Measurements from ENCODE around the gene TPO.

Gene TPO

GRCh38 chr2:1453561-1453960 lies 40.3 kb downstream of the TPO start:
- in situ Hi-C loops (cut with MboI; ENCODE audit: low sequenced_read_pairs, unreplicated experiment), result no loop called here
- TF ChIP-seq CTCF (IDR thresholded peaks at IDR 0.05; ENCODE audit: borderline replicate concordance, control extremely low read depth, extremely low read depth, insufficient read depth, missing control alignments), result no peak

GRCh38 chr2:1454346-1454745 lies 41.1 kb downstream of the TPO start:
- no peak for TF ChIP-seq CTCF (IDR thresholded peaks at IDR 0.05; ENCODE audit: borderline replicate concordance, control extremely low read depth, extremely low read depth, insufficient read depth, missing control alignments)
- in situ Hi-C loops (cut with MboI; ENCODE audit: low sequenced_read_pairs, unreplicated experiment), result no loop called here
- DNase-seq (ENCODE audit: low spot score), result no peak

More at GRCh38 chr2:1453561-1453960, 40.3 kb downstream of the TPO start:
- DNase-seq (ENCODE audit: low spot score), result no peak

- no peak for DNase-seq (ENCODE audit: low spot score)
- in situ Hi-C loops (cut with MboI; ENCODE audit: low sequenced_read_pairs, unreplicated experiment), result no loop called here
- no peak for TF ChIP-seq CTCF (IDR thresholded peaks at IDR 0.05; ENCODE audit: borderline replicate concordance, control extremely low read depth, extremely low read depth, insufficient read depth, missing control alignments)
These were observed 42.2 kb downstream of the TPO start for GRCh38 chr2:1455466-1455865.

- in situ Hi-C loops (cut with MboI; ENCODE audit: low sequenced_read_pairs, unreplicated experiment), result no loop called here
- no peak for TF ChIP-seq CTCF (IDR thresholded peaks at IDR 0.05; ENCODE audit: borderline replicate concordance, control extremely low read depth, extremely low read depth, insufficient read depth, missing control alignments)
- no peak for DNase-seq (ENCODE audit: low spot score)
These were observed 45.2 kb downstream of the TPO start for GRCh38 chr2:1458432-1458831.

GRCh38 chr2:1459727-1460126 lies 46.5 kb downstream of the TPO start:
- TF ChIP-seq CTCF (IDR thresholded peaks at IDR 0.05; ENCODE audit: borderline replicate concordance, control extremely low read depth, extremely low read depth, insufficient read depth, missing control alignments), result no peak
- no peak for DNase-seq (ENCODE audit: low spot score)
- in situ Hi-C loops (cut with MboI; ENCODE audit: low sequenced_read_pairs, unreplicated experiment), result no loop called here

GRCh38 chr2:1460851-1461418 lies 47.7 kb downstream of the TPO start:
- TF ChIP-seq CTCF (IDR thresholded peaks at IDR 0.05; ENCODE audit: borderline replicate concordance, control extremely low read depth, extremely low read depth, insufficient read depth, missing control alignments), result no peak
- no peak for DNase-seq (ENCODE audit: low spot score)
- in situ Hi-C loops (cut with MboI; ENCODE audit: low sequenced_read_pairs, unreplicated experiment), result no loop called here

Data from GM13976 (cell line).